Cerebellar nuclear complex (tissue), 1 donor: ENCODE data around the gene VWA7.
"Not testable (repeated sequence)": the region's sequence is repeated elsewhere in the genome, so short reads cannot be mapped to it uniquely, and the experiment has no call there.

Source experiments
- DNase-seq, 2 experiments: peaks; one replicate each; lab custom pipeline; 2025; lab: John Stamatoyannopoulos, UW

Gene VWA7

GRCh38 chr6:31776989-31777666 is at the start of gene VWA7:
Gene VWA7 (minus strand): TSS chr6:31777328. CDS start chr6:31776779, 549 bp downstream.
- no peak for DNase-seq

GRCh38 chr6:31826793-31827285 is 49.7 kb upstream of the VWA7 start:
- DNase-seq: no peak

- DNase-seq: no peak
Measured at GRCh38 chr6:31825553-31825952, 48.4 kb upstream of the VWA7 start.

GRCh38 chr6:31823592-31824196 is 46.6 kb upstream of the VWA7 start:
- not testable (repeated sequence) for DNase-seq

GRCh38 chr6:31822036-31822821 is 45.1 kb upstream of the VWA7 start:
- no peak for DNase-seq

- peak in 1 of 2 experiments; percentile 42 for DNase-seq
Measured at GRCh38 chr6:31821301-31822035, 44.3 kb upstream of the VWA7 start.

- not testable (repeated sequence) for DNase-seq
Measured at GRCh38 chr6:31820399-31820798, 43.3 kb upstream of the VWA7 start.

GRCh38 chr6:31819871-31820299 is 42.8 kb upstream of the VWA7 start:
- DNase-seq: no peak

- not testable (repeated sequence) for DNase-seq
Measured at GRCh38 chr6:31817929-31818511, 40.9 kb upstream of the VWA7 start.

GRCh38 chr6:31817133-31817928 is 40.2 kb upstream of the VWA7 start:
- DNase-seq: not testable (repeated sequence)

GRCh38 chr6:31815025-31815838 is 38.1 kb upstream of the VWA7 start, which contains the start of the genes HSPA1A and HSPA1L:
Gene HSPA1A (plus strand): TSS chr6:31815543. CDS start chr6:31815757, 214 bp downstream.
Gene HSPA1L (minus strand): TSS chr6:31815283. CDS start chr6:31811972, 3,311 bp downstream.
- DNase-seq: peak; percentile 67 to 88

- DNase-seq: peak; percentile 79 to 84
Measured at GRCh38 chr6:31814677-31815024, 37.5 kb upstream of the VWA7 start.

GRCh38 chr6:31813465-31813849 is 36.3 kb upstream of the VWA7 start:
- DNase-seq: no peak

GRCh38 chr6:31811645-31812044 is 34.5 kb upstream of the VWA7 start:
- DNase-seq: no peak

- DNase-seq: not testable (repeated sequence)
Measured at GRCh38 chr6:31808599-31808998, 31.5 kb upstream of the VWA7 start.

- DNase-seq: peak; percentile 27 to 87
Measured at GRCh38 chr6:31806470-31807272, 29.5 kb upstream of the VWA7 start, which contains the start of gene LSM2. Gene LSM2 (minus strand): TSS chr6:31806966. CDS start chr6:31806757, 209 bp downstream.

GRCh38 chr6:31805939-31806469 is 28.9 kb upstream of the VWA7 start:
- no peak for DNase-seq
